Type B pancreatic cell (in vitro differentiated cells): Measurements from ENCODE around the gene ACE2. TPM values are rescaled to one million over a fixed set of nuclear protein-coding genes. Genes with fewer than 3 reads are reported as not detected.

Source experiments
- DNase-seq: peaks from one replicate; pipeline ENCODE4 v3.0.0; 2021; ENCODE audit warnings: mixed read lengths; ENCODE audit not compliant: unreplicated experiment; ENCODE audit errors: extremely low spot score
- H3K27ac Mint-ChIP-seq: 2 replicates; pipeline ENCODE4 v1.8.0; 2021; ENCODE audit warnings: mild to moderate bottlenecking, mixed read lengths
- H3K27me3 Mint-ChIP-seq: 2 replicates; pipeline ENCODE4 v1.8.0; 2021; ENCODE audit warnings: mixed read lengths
- H3K36me3 Mint-ChIP-seq: 2 replicates; pipeline ENCODE4 v1.8.0; 2021; ENCODE audit warnings: mixed read lengths
- H3K4me1 Mint-ChIP-seq: one replicate; pipeline ENCODE4 v1.8.0; 2021; ENCODE audit warnings: mixed read lengths; ENCODE audit not compliant: unreplicated experiment
- H3K4me3 Mint-ChIP-seq: 2 replicates; pipeline ENCODE4 v1.8.0; 2021; ENCODE audit warnings: mild to moderate bottlenecking, mixed read lengths
- H3K9me3 Mint-ChIP-seq: 2 replicates; pipeline ENCODE4 v1.8.0; 2021; ENCODE audit warnings: mixed read lengths
- CTCF ChIP-seq: fragments of 200-600 bp; sonication (generic); conservative IDR thresholded peaks from 2 replicates; pipeline ENCODE4 v1.5.0; 2021; ENCODE audit warnings: antibody characterized with exemption, mild to moderate bottlenecking
- total RNA-seq: library from RNA; stranded (reverse); gene quantifications from 2 replicates; pipeline ENCODE4 v1.2.1, GENCODE V29; 2021; ENCODE audit warnings: low replicate concordance

The ACE2 gene
- total RNA-seq, 1 donor from 2014 or later: 22.6 TPM

- H3K27me3 Mint-ChIP-seq: no peaks in the 10 kb centered on the region
- TF ChIP-seq CTCF: no peak
- DNase-seq: no peak
- H3K9me3 Mint-ChIP-seq: no peaks in the 10 kb centered on the region
- no peaks in the 10 kb centered on the region for H3K36me3 Mint-ChIP-seq
- H3K27ac Mint-ChIP-seq: no peak overlapping the region
- H3K4me3 Mint-ChIP-seq: no peak overlapping the region
- H3K4me1 Mint-ChIP-seq: no peaks in the 10 kb centered on the region
These were observed 88.3 kb downstream of the ACE2 start for GRCh38 chrX:15512401-15512965.

GRCh38 chrX:15511563-15511962, 89.2 kb downstream of the ACE2 start:
- Mint-ChIP-seq H3K9me3 (no peaks in the 10 kb centered on the region), H3K4me1 (no peaks in the 10 kb centered on the region), H3K27ac (no peak overlapping the region)

More at GRCh38 chrX:15511563-15511962, 89.2 kb downstream of the ACE2 start:
- no peak for TF ChIP-seq CTCF
- no peak for DNase-seq
- H3K27me3 Mint-ChIP-seq: no peaks in the 10 kb centered on the region
- H3K4me3 Mint-ChIP-seq: no peak overlapping the region
- no peaks in the 10 kb centered on the region for H3K36me3 Mint-ChIP-seq

Other genes with a start within 250 kb of the ACE2 start
- 0.83 and 20.5 TPM in 2 replicates for gene VEGFD, start 216.5 kb downstream of the ACE2 start, total RNA-seq
- 23.6 and 36.2 TPM in 2 replicates for gene PIR, start 107.6 kb downstream of the ACE2 start, total RNA-seq
- gene BMX, start 100.2 kb downstream of the ACE2 start, total RNA-seq: 0.24 TPM in 1 of 2 replicates, not detected in the other
- 1.6 and 3.9 TPM in 2 replicates for gene CLTRN, start 63.8 kb upstream of the ACE2 start, total RNA-seq
- gene CA5B, start 137.3 kb upstream of the ACE2 start, total RNA-seq: 16.7 and 25.1 TPM in 2 replicates
- 15.5 and 16.6 TPM in 2 replicates for gene ZRSR2, start 189.5 kb upstream of the ACE2 start, total RNA-seq